Activated CD4-positive, alpha-beta T cell treated with anti-CD3 and anti-CD28 coated beads, Interleukin-2, amount 10 ng/mL, durations not matched to agents 7 days and 5 days (primary cell): ENCODE data around the gene RPS29. TPM values are rescaled to one million over a fixed set of nuclear protein-coding genes. Genes with fewer than 3 reads are reported as not detected.
"Not testable (repeated sequence)": the region's sequence is repeated elsewhere in the genome, so short reads cannot be mapped to it uniquely, and the experiment has no call there.

Source experiments
- CTCF ChIA-PET: fragments of 350-600 bp; sonication (Branson Sonifier 250); formaldehyde crosslinking; loops from one replicate; lab custom pipeline; 2021; ENCODE audit warnings: antibody characterized with exemption; lab: Charles Lee
- POLR2A ChIA-PET: fragments of 350-600 bp; sonication (Branson Sonifier 250); formaldehyde crosslinking; loops from one replicate; lab custom pipeline; 2021; ENCODE audit warnings: antibody characterized with exemption; lab: Charles Lee
- DNase-seq: peaks from one replicate; pipeline ENCODE4 v3.0.0-alpha.2; 2020
- H3K27ac Mint-ChIP-seq: one replicate; pipeline ENCODE4 v1.8.0; 2021; ENCODE audit warnings: mild to moderate bottlenecking, moderate library complexity, mixed read lengths
- H3K27me3 Mint-ChIP-seq: one replicate; pipeline ENCODE4 v1.8.0; 2021; ENCODE audit warnings: mixed read lengths
- H3K36me3 Mint-ChIP-seq: one replicate; pipeline ENCODE4 v1.8.0; 2021; ENCODE audit warnings: low read depth, mixed read lengths
- H3K4me1 Mint-ChIP-seq: one replicate; pipeline ENCODE4 v1.8.0; 2021; ENCODE audit warnings: mixed read lengths
- H3K4me3 Mint-ChIP-seq: one replicate; pipeline ENCODE4 v1.8.0; 2021; ENCODE audit warnings: mild to moderate bottlenecking, moderate library complexity, mixed read lengths
- H3K9me3 Mint-ChIP-seq: one replicate; pipeline ENCODE4 v1.8.0; 2021; ENCODE audit warnings: mixed read lengths
- total RNA-seq, 2 experiments: library from RNA; stranded (reverse); gene quantifications; one replicate each; pipeline ENCODE4 v1.2.3, GENCODE V29; 2021

The RPS29 gene
- total RNA-seq, 2 experiments from 2014 or later = 860 to 1,679 TPM

- POLR2A ChIA-PET = no interaction called here
- Mint-ChIP-seq H3K4me3 (no peak overlapping the region), H3K27ac (no peak overlapping the region), H3K4me1 (peaks cover 25% of the 10 kb centered on the region), H3K36me3 (peaks cover 4% of the 10 kb centered on the region), H3K27me3 (peaks cover 2% of the 10 kb centered on the region), H3K9me3 (no peaks in the 10 kb centered on the region)
- no peak for DNase-seq
- CTCF ChIA-PET = no interaction called here
Observed at GRCh38 chr14:49593016-49593415, 6.8 kb upstream of the RPS29 start.

DNA sequence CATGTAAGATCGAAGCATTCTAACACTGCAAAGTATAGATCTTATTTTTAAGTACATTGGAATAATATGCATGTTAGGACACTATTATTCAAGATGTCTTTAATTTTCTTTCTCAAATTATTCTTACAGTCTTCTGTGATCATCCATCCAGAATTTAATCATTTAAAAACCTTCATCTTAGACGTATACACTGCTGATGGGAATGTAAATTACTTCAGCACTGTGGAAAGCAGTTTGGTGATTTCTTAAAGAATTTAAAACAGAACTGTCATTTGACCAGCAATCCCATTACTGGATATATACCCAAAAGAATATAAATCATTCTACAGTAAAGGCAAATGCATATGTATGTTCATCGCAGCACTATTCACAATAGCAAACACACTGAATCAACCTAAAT lies 3.2 kb upstream of the RPS29 start:
- no peaks in the 10 kb centered on the region for H3K9me3 Mint-ChIP-seq
- H3K27ac Mint-ChIP-seq = no peak overlapping the region
- H3K4me3 Mint-ChIP-seq = no peak overlapping the region
- H3K36me3 Mint-ChIP-seq = peaks cover 18% of the 10 kb centered on the region
- POLR2A ChIA-PET = no interaction called here
- peaks cover 21% of the 10 kb centered on the region for H3K4me1 Mint-ChIP-seq
- DNase-seq = no peak
- no peaks in the 10 kb centered on the region for H3K27me3 Mint-ChIP-seq
- CTCF ChIA-PET = interaction anchor here (0.9 kb wide), 1 partner anchor 128 kb away, joined by 3 read pairs; no protein-coding TSS in a partner anchor

GRCh38 chr14:49586673-49587460 lies 687 bp upstream of the RPS29 start:
- DNase-seq = peak; percentile 55
- Mint-ChIP-seq H3K4me1 (peaks cover 41% of the 10 kb centered on the region), H3K9me3 (no peaks in the 10 kb centered on the region), H3K36me3 (peaks cover 41% of the 10 kb centered on the region), H3K27me3 (no peaks in the 10 kb centered on the region), H3K27ac (peak overlapping the region; percentile 100), H3K4me3 (peak overlapping the region; percentile 80)
- ChIA-PET POLR2A (interaction anchor here (0.6 to 1.5 kb wide), 4 partner anchors 12 to 47 kb away, joined by 3 to 18 read pairs (median 4); partner anchors contain the start of genes LRR1, MGAT2 and RPL36AL), CTCF (interaction anchor here (0.5 to 3.7 kb wide), 17 partner anchors 9 to 724 kb away, joined by 3 to 30 read pairs (median 4); partner anchors contain the start of genes DNAAF2, LRR1, MGAT2 and POLE2)

DNA sequence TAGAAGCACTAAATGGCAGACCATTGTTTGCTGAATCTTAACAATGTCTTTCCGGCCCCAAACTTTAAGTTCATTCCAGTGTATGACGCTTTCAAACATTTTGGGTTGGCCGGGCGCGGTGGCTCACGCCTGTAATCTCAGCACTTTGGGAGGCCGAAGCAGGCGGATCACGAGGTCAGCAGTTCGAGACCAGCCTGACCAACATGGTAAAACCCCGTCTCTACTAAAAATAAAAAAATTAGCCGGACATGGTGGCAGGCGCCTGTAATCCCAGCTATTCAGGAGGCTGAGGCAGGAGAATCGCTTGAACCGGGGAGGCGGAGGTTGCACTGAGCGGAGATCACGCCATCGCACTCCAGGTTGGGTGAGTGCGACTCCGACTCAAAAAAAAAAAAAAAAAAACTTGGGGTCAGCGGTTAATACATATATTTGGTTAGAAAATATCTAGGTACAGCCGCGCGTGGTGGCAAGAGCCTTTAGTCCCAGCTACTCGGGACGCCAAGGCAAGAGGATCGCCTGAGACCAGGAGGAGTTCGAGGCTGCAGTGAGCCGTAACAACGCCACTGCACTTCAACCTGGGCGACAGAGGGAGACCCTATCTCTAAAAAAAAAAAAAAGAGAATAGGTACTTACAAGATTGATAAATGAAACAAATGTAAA lies 1.1 kb downstream of the RPS29 start:
- peaks cover 53% of the 10 kb centered on the region for H3K36me3 Mint-ChIP-seq
- H3K4me3 Mint-ChIP-seq = peak overlapping the region; percentile 80
- not testable (repeated sequence) for DNase-seq, H3K27me3 Mint-ChIP-seq, H3K9me3 Mint-ChIP-seq
- H3K27ac Mint-ChIP-seq = peak overlapping the region; percentile 100
- H3K4me1 Mint-ChIP-seq = peaks cover 52% of the 10 kb centered on the region
- ChIA-PET POLR2A (interaction anchor here (0.6 to 0.7 kb wide), 6 partner anchors 17 to 478 kb away, joined by 3 to 8 read pairs (median 4); no protein-coding TSS in a partner anchor), CTCF (interaction anchor here (0.6 to 3.7 kb wide), 9 partner anchors 10 to 267 kb away, joined by 3 to 30 read pairs (median 4); partner anchors contain the start of genes DNAAF2, LRR1, MGAT2 and NEMF)

- no peak for DNase-seq
- ChIA-PET CTCF (interaction anchor here (1.0 kb wide), 1 partner anchor 15 kb away, joined by 3 read pairs; the partner anchor contains the start of gene LRR1), POLR2A (interaction anchor here (0.6 kb wide), 1 partner anchor 8 kb away, joined by 3 read pairs; no protein-coding TSS in a partner anchor)
- Mint-ChIP-seq H3K36me3 (peaks cover 59% of the 10 kb centered on the region), H3K27me3 (no peaks in the 10 kb centered on the region), H3K9me3 (no peaks in the 10 kb centered on the region), H3K4me1 (peaks cover 57% of the 10 kb centered on the region), H3K27ac (peak overlapping the region; percentile 73), H3K4me3 (peak overlapping the region; percentile 80)
Observed at GRCh38 chr14:49584058-49584457, 2.1 kb downstream of the RPS29 start.

DNA sequence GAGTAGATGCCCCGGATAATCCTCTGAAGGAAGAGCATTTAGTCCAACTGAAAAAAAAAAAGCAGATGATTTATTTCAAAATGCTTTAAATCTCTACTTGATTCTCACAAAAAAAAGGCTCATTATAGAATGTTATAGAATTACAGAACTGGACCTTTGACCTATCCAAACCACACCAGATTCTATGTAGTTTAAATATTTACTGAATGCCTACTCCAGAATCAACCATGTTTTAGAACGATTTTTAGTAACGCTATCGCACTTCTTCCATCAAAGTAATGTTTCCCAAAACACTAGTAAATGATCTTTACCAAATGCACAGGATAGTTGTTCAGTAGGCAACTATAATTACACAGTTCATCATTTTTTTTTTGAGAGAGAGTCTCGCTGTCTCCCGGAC lies 2.6 kb downstream of the RPS29 start:
- no peaks in the 10 kb centered on the region for H3K9me3 Mint-ChIP-seq
- ChIA-PET CTCF (no interaction called here), POLR2A (no interaction called here)
- H3K4me3 Mint-ChIP-seq = peak overlapping the region; percentile 80
- no peaks in the 10 kb centered on the region for H3K27me3 Mint-ChIP-seq
- peak overlapping the region; percentile 73 for H3K27ac Mint-ChIP-seq
- H3K36me3 Mint-ChIP-seq = peaks cover 59% of the 10 kb centered on the region
- DNase-seq = no peak
- peaks cover 60% of the 10 kb centered on the region for H3K4me1 Mint-ChIP-seq

DNA sequence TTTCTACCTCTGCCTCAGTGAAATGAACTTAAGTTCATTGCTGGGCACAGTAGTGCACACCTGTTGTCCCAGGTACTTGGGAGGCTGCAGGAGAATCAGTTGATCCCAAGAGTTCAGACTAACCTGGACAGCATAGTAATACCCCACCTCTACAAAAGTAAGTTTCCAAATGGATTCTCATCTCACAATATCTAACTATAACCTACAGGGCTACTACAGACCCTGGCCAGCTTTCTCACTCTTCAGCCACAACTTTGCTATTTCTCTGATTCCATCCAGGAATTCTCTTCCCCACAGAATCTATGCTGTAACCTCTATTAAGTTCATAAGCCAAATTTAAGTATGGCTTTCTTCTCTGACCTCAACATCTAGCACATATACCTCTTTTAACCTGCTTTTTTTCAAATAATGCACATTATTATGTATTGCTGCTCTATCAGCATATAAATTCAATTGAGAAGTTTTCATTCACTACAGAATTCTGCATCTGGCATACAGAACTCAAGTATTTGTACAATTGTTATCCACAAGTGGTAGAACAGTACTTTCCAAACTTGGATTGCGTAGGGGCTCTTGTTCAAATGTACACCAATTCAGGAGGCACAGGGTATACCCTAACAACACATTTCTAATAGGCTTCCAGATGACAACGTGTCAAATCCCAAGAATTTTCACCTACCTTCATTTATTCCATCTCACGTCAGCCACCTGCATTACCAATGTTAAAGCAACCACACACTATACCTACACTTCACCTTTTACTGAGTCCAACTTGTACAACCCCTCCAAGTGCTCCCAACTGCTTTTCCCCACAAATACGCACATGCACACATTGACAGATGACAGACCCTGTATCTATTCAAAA lies 3.8 kb downstream of the RPS29 start:
- Mint-ChIP-seq H3K36me3 (peaks cover 67% of the 10 kb centered on the region), H3K4me3 (no peak overlapping the region), H3K27ac (no peak overlapping the region), H3K4me1 (peaks cover 60% of the 10 kb centered on the region), H3K27me3 (no peaks in the 10 kb centered on the region), H3K9me3 (no peaks in the 10 kb centered on the region)
- DNase-seq = no peak
- CTCF ChIA-PET = interaction anchor here (0.7 kb wide), 2 partner anchors 13 to 1666 kb away, joined by 3 to 4 read pairs; no protein-coding TSS in a partner anchor
- POLR2A ChIA-PET = interaction anchor here (0.6 kb wide), 1 partner anchor 729 kb away, joined by 3 read pairs; no protein-coding TSS in a partner anchor

DNA sequence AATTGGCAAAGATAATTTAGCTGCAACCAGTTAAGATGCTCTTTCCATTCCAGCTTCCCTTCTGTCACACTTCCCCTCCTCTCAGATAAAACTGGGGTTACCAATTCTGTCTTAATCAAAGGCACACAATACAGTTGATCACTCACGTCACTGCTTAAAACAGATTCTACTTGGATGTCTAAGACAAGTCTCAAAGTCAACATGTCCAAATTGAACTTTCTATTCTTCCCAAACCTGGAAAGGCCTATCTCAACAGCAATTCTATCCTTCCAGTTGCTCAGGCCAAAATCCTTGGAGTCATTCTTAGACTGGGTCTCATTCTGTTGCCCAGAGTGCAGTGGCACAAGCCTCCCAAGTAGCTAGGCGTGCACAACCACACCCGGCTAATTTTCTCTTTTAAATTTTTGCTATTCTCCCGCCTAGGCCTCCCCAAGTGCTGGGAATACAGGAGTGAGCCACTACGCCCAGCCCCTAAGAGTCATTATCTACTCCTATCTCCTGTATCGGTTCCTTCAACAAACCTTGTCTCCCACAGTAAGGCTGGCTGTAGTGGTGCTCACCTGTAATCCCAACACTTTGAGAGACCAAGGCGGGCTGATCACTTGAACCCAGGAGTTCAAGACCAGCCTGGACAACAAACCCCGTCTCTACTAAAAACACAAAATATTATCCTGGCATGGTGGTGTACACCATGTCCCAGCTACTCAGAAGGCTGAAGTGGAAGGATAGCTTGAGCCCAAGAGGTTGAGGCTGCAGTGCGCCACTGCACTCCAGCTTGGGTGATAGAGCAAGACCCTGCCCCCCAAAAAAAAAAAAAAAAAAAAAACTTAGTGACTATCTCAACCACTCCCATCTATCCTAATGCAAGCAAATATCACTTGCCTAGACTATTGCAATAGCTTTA lies 4.7 kb downstream of the RPS29 start:
- CTCF ChIA-PET = interaction anchor here (0.7 to 1.2 kb wide), 3 partner anchors 12 to 1667 kb away, joined by 3 to 4 read pairs (median 3); no protein-coding TSS in a partner anchor
- Mint-ChIP-seq H3K27ac (no peak overlapping the region), H3K4me1 (peaks cover 53% of the 10 kb centered on the region), H3K27me3 (no peaks in the 10 kb centered on the region), H3K36me3 (peaks cover 73% of the 10 kb centered on the region), H3K9me3 (no peaks in the 10 kb centered on the region), H3K4me3 (no peak overlapping the region)
- POLR2A ChIA-PET = interaction anchor here (0.6 to 0.8 kb wide), 2 partner anchors 38 to 730 kb away, joined by 3 read pairs; no protein-coding TSS in a partner anchor
- DNase-seq = no peak

DNA sequence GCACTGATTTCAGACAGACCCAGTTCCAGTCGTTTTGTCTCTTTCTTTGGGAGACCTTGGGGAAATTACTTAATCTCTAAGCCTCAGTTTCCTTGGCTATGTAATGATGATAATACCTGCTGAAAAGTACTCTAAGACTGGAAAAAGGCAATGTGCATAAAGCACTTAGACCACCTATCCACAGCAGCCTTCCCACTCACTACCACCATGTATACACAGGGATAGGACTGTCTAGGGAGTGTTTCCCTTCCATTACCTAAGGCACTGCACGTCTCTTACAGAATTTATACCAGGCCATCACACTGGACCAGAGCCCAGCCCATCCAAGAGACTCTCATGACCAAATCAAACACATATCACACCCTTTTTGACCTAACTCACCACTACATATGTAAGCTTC lies 6.3 kb downstream of the RPS29 start:
- Mint-ChIP-seq H3K9me3 (no peaks in the 10 kb centered on the region), H3K27me3 (no peaks in the 10 kb centered on the region), H3K36me3 (peaks cover 68% of the 10 kb centered on the region), H3K4me1 (peaks cover 49% of the 10 kb centered on the region), H3K4me3 (no peak overlapping the region), H3K27ac (no peak overlapping the region)
- POLR2A ChIA-PET = no interaction called here
- DNase-seq = no peak
- CTCF ChIA-PET = interaction anchor here (1.1 kb wide), 1 partner anchor 8 kb away, joined by 3 read pairs; no protein-coding TSS in a partner anchor

GRCh38 chr14:49578141-49578540 lies 8.0 kb downstream of the RPS29 start:
- POLR2A ChIA-PET = no interaction called here
- H3K4me1 Mint-ChIP-seq = peaks cover 34% of the 10 kb centered on the region

GRCh38 chr14:49574038-49574437 lies 12.1 kb downstream of the RPS29 start:
- Mint-ChIP-seq H3K27ac (no peak overlapping the region), H3K36me3 (peaks cover 60% of the 10 kb centered on the region), H3K27me3 (no peaks in the 10 kb centered on the region), H3K4me3 (no peak overlapping the region), H3K4me1 (peaks cover 8% of the 10 kb centered on the region), H3K9me3 (peaks cover 12% of the 10 kb centered on the region)
- DNase-seq = no peak
- POLR2A ChIA-PET = no interaction called here
- CTCF ChIA-PET = interaction anchor here (0.8 kb wide), 1 partner anchor 11 kb away, joined by 3 read pairs; no protein-coding TSS in a partner anchor

More at GRCh38 chr14:49578141-49578540, 8.0 kb downstream of the RPS29 start:
- Mint-ChIP-seq H3K9me3 (peaks cover 1% of the 10 kb centered on the region), H3K27me3 (no peaks in the 10 kb centered on the region), H3K36me3 (peaks cover 70% of the 10 kb centered on the region), H3K27ac (no peak overlapping the region), H3K4me3 (no peak overlapping the region)
- DNase-seq = no peak
- CTCF ChIA-PET = interaction anchor here (0.6 kb wide), 1 partner anchor 9 kb away, joined by 3 read pairs; no protein-coding TSS in a partner anchor
